Astrocyte (in vitro differentiated cells and primary cell): ENCODE results near the gene SLC24A4. TPM values are rescaled to one million over a fixed set of nuclear protein-coding genes. Genes with fewer than 3 reads are reported as not detected.

Experiments
- DNase-seq: peaks from one replicate; pipeline ENCODE4 v3.0.0-alpha.2; 2010; ENCODE audit warnings: low read depth
- FAIRE-seq: peaks from 2 replicates; lab custom pipeline; 2011; peaks lifted over from hg19 to GRCh38; lab: Jason Lieb, UNC
- H2AFZ ChIP-seq: 2 replicates; pipeline ENCODE4 v1.6.0; 2012; ENCODE audit warnings: low read depth, low read length, inconsistent platforms
- H3K27ac ChIP-seq: 2 replicates; pipeline ENCODE4 v1.5.1; 2011; ENCODE audit warnings: low read depth, low read length, inconsistent platforms
- H3K27me3 ChIP-seq: 2 replicates; pipeline ENCODE4 v1.6.0; 2011; ENCODE audit warnings: low read length, inconsistent platforms; ENCODE audit not compliant: insufficient read depth
- H3K36me3 ChIP-seq: 2 replicates; pipeline ENCODE4 v1.5.1; 2011; ENCODE audit warnings: low read length, inconsistent platforms; ENCODE audit not compliant: insufficient read depth
- H3K4me1 ChIP-seq: 2 replicates; pipeline ENCODE4 v1.5.1; 2011; ENCODE audit warnings: low read length, inconsistent platforms; ENCODE audit not compliant: insufficient read depth
- H3K4me2 ChIP-seq: 2 replicates; pipeline ENCODE4 v1.6.0; 2012; ENCODE audit warnings: low read length, inconsistent platforms
- H3K4me3 ChIP-seq: 2 replicates; pipeline ENCODE4 v1.5.1; 2011; ENCODE audit warnings: low read depth, mild to moderate bottlenecking, low read length, inconsistent platforms; ENCODE audit not compliant: insufficient read depth
- H3K79me2 ChIP-seq: 2 replicates; pipeline ENCODE4 v1.6.0; 2012; ENCODE audit warnings: mild to moderate bottlenecking, low read length, inconsistent platforms; ENCODE audit not compliant: insufficient read depth
- H3K9ac ChIP-seq: 2 replicates; pipeline ENCODE4 v1.6.0; 2012; ENCODE audit warnings: mild to moderate bottlenecking, low read length, inconsistent platforms
- H3K9me3 ChIP-seq: 2 replicates; pipeline ENCODE4 v1.5.1; 2012; ENCODE audit warnings: low read depth, mild to moderate bottlenecking, low read length, inconsistent platforms; ENCODE audit not compliant: insufficient read depth
- H4K20me1 ChIP-seq: 2 replicates; pipeline ENCODE4 v1.6.0; 2012; ENCODE audit warnings: low read length, inconsistent platforms; ENCODE audit not compliant: insufficient read depth
- H3K27ac Mint-ChIP-seq: one replicate; pipeline ENCODE4 v1.8.0; 2021; ENCODE audit warnings: mild to moderate bottlenecking, mixed read lengths; ENCODE audit not compliant: unreplicated experiment
- H3K27me3 Mint-ChIP-seq: one replicate; pipeline ENCODE4 v1.8.0; 2021; ENCODE audit warnings: low read depth, mixed read lengths; ENCODE audit not compliant: unreplicated experiment
- H3K36me3 Mint-ChIP-seq: one replicate; pipeline ENCODE4 v1.8.0; 2021; ENCODE audit warnings: low read depth, mixed read lengths; ENCODE audit not compliant: unreplicated experiment
- H3K4me1 Mint-ChIP-seq: one replicate; pipeline ENCODE4 v1.8.0; 2021; ENCODE audit warnings: low read depth, mixed read lengths; ENCODE audit not compliant: unreplicated experiment
- H3K4me3 Mint-ChIP-seq: one replicate; pipeline ENCODE4 v1.8.0; 2021; ENCODE audit warnings: mild to moderate bottlenecking, moderate library complexity, mixed read lengths; ENCODE audit not compliant: unreplicated experiment
- H3K9me3 Mint-ChIP-seq: one replicate; pipeline ENCODE4 v1.8.0; 2021; ENCODE audit warnings: mild to moderate bottlenecking, mixed read lengths; ENCODE audit not compliant: unreplicated experiment
- EZH2 ChIP-seq: IDR thresholded peaks from 2 replicates; pipeline ENCODE4 v1.6.1; 2012; ENCODE audit warnings: mild to moderate bottlenecking, low read length, inconsistent platforms; ENCODE audit not compliant: insufficient read depth
- total RNA-seq: library from RNA; stranded (reverse); gene quantifications from 2 replicates; pipeline ENCODE4 v1.2.1, GENCODE V29; 2021
- TF ChIP-seq, protein P1 (sequence below): IDR thresholded peaks from 2 replicates; pipeline ENCODE4 v1.5.1; 2011; ENCODE audit warnings: low read depth, mild to moderate bottlenecking, inconsistent platforms, low read length, moderate library complexity; ENCODE audit not compliant: insufficient read depth

The SLC24A4 gene
- total RNA-seq, 1 donor from 2014 or later: not detected

DNA sequence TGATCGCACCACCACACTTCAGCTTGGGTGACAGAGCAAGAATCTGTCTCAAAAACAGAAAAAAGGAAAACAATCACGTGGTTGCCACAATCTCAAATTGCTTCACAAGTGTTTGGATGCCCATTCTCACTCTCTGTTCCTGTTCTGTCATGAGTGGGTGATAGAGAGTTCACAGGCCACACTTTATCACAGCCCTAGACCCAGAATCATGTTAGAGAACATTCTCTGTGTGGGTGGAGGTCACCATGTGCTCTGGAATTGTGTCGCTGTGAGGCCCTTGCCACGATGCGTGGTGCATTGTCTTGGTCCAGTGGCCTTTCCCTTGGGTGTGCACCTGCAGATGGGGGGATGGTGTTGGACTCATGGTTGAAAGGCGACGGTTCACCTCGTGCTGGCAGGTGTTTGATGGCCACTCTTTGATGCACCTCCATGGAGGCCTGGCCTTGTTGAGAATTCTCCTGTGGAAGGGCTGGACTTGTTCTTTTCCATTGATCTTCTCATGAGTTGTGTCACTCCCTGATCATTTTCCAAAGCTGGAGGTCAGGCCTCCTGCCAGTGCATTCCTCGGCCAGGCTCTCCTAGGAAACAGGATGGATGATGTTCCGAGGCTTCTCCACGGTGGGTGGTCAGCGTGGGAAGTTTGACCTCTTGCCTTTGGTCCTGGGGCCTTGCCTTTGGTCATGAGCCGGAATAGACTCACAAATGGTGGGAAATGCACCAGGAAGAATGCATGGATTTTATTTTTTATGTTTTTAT lies 91.9 kb downstream of the SLC24A4 start:
- H3K4me2 ChIP-seq: no peak overlapping the region
- FAIRE-seq: no peak
- no peak overlapping the region for H3K27ac ChIP-seq
- H4K20me1 ChIP-seq: no peaks in the 10 kb centered on the region
- H3K4me3 ChIP-seq: no peak overlapping the region
- H3K36me3 Mint-ChIP-seq: peaks cover 2% of the 10 kb centered on the region
- no peak overlapping the region for H2AFZ ChIP-seq
- TF ChIP-seq, protein P1, sequence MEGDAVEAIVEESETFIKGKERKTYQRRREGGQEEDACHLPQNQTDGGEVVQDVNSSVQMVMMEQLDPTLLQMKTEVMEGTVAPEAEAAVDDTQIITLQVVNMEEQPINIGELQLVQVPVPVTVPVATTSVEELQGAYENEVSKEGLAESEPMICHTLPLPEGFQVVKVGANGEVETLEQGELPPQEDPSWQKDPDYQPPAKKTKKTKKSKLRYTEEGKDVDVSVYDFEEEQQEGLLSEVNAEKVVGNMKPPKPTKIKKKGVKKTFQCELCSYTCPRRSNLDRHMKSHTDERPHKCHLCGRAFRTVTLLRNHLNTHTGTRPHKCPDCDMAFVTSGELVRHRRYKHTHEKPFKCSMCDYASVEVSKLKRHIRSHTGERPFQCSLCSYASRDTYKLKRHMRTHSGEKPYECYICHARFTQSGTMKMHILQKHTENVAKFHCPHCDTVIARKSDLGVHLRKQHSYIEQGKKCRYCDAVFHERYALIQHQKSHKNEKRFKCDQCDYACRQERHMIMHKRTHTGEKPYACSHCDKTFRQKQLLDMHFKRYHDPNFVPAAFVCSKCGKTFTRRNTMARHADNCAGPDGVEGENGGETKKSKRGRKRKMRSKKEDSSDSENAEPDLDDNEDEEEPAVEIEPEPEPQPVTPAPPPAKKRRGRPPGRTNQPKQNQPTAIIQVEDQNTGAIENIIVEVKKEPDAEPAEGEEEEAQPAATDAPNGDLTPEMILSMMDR: no peak
- no peak for TF ChIP-seq EZH2
- no peak overlapping the region for H3K4me3 Mint-ChIP-seq
- H3K27me3 Mint-ChIP-seq: peaks cover 20% of the 10 kb centered on the region
- H3K27ac Mint-ChIP-seq: no peak overlapping the region
- peaks cover 5% of the 10 kb centered on the region for H3K9me3 Mint-ChIP-seq
- H3K36me3 ChIP-seq: no peaks in the 10 kb centered on the region
- no peaks in the 10 kb centered on the region for H3K4me1 Mint-ChIP-seq
- DNase-seq: no peak
- H3K79me2 ChIP-seq: no peaks in the 10 kb centered on the region
- H3K4me1 ChIP-seq: no peaks in the 10 kb centered on the region
- peaks cover 2% of the 10 kb centered on the region for H3K27me3 ChIP-seq
- peaks cover 4% of the 10 kb centered on the region for H3K9me3 ChIP-seq
- H3K9ac ChIP-seq: no peak overlapping the region

DNA sequence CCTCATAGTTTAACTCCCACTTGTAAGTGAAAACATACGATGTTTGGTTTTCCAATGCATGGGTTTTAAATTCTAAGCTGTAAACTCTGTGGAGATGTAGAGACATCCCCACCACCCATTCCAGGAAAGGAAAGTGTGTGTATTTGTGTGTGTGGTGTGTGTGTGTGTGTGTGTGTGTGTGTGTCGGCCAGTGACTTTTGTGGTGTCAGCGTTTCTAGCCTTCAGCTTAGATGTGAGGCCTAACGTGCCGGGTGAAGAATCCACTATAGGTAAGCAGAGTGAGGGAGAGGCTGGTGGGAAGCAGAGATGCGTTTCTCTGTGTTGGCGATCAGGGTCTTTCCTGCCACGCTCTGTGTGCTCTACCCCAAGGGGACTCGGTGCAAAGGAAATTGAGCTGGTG lies 93.0 kb downstream of the SLC24A4 start:
- Histone ChIP-seq H3K27me3 (peaks cover 2% of the 10 kb centered on the region), H3K36me3 (no peaks in the 10 kb centered on the region), H4K20me1 (no peaks in the 10 kb centered on the region), H2AFZ (no peak overlapping the region), H3K4me3 (no peak overlapping the region), H3K9ac (no peak overlapping the region), H3K4me2 (no peak overlapping the region), H3K79me2 (no peaks in the 10 kb centered on the region), H3K4me1 (no peaks in the 10 kb centered on the region), H3K9me3 (peaks cover 4% of the 10 kb centered on the region), H3K27ac (no peak overlapping the region)
- Mint-ChIP-seq H3K27me3 (peaks cover 19% of the 10 kb centered on the region), H3K4me3 (no peak overlapping the region), H3K27ac (no peak overlapping the region), H3K4me1 (no peaks in the 10 kb centered on the region), H3K36me3 (peaks cover 2% of the 10 kb centered on the region), H3K9me3 (peaks cover 5% of the 10 kb centered on the region)
- DNase-seq (no peak), FAIRE-seq (no peak)
- TF ChIP-seq EZH2: no peak
- TF ChIP-seq, protein P1: no peak

DNA sequence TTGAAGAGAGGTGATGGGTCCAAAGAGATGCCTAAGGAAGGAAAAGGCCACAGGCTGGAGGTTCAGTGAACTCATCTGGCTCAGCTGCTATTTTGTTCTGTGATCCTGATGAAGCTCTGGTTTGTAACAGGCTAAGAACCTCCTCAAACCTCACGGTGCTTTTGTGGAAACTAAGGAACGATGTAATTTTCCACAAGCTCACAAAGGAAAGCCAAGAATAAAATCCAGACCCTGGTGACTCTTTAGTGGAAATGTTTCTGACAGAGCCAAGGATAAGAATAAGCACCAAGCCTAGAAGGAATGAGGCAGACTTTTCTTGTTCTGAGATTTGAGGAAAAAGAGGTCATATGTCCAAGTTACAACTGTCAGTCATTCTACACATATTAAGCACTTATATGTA lies 93.6 kb downstream of the SLC24A4 start:
- H3K27ac Mint-ChIP-seq: no peak overlapping the region

More for the DNA sequence above, 93.6 kb downstream of the SLC24A4 start:
- TF ChIP-seq, protein P1: no peak
- no peak for TF ChIP-seq EZH2
- Histone ChIP-seq H3K27ac (no peak overlapping the region), H4K20me1 (no peaks in the 10 kb centered on the region), H2AFZ (no peak overlapping the region), H3K9ac (no peak overlapping the region), H3K27me3 (peaks cover 2% of the 10 kb centered on the region), H3K4me1 (no peaks in the 10 kb centered on the region), H3K79me2 (no peaks in the 10 kb centered on the region), H3K9me3 (peaks cover 4% of the 10 kb centered on the region), H3K4me3 (no peak overlapping the region), H3K4me2 (no peak overlapping the region), H3K36me3 (no peaks in the 10 kb centered on the region)
- peaks cover 20% of the 10 kb centered on the region for H3K27me3 Mint-ChIP-seq
- peaks cover 5% of the 10 kb centered on the region for H3K9me3 Mint-ChIP-seq
- no peak overlapping the region for H3K4me3 Mint-ChIP-seq
- H3K36me3 Mint-ChIP-seq: peaks cover 2% of the 10 kb centered on the region
- FAIRE-seq (no peak), DNase-seq (no peak)
- H3K4me1 Mint-ChIP-seq: no peaks in the 10 kb centered on the region
